Right lobe of liver (tissue), 6 donors: ENCODE data around the gene LYST. TPM values are rescaled to one million over a fixed set of nuclear protein-coding genes. Genes with fewer than 3 reads are reported as not detected.

Experiments used
- ATAC-seq, 4 donors: fragments of 200-7000 bp; cut with Tn5 transposase; one replicate each; pipeline ENCODE4 v1.9.1; 2020; ENCODE audit warnings: mild to moderate bottlenecking in 4 of 4, moderate library complexity in 4 of 4
- DNase-seq, 3 donors: peaks; one replicate each; pipeline ENCODE4 v3.0.0-alpha.2; 2020
- H3K27ac ChIP-seq, 3 donors: fragments of 200-600 bp; one replicate each; pipeline ENCODE4 v1.8.0; 2022
- H3K27me3 ChIP-seq, 2 donors: fragments of 200-600 bp; one replicate each; pipeline ENCODE4 v1.8.0; 2022
- H3K36me3 ChIP-seq, 4 donors: fragments of 200-600 bp; sonication (generic) in 1 of 4; one replicate each; pipeline versions ENCODE4 v1.5.1 to v1.8.0; 2017 to 2022; ENCODE audit warnings: control low read depth in 1 of 4
- H3K4me1 ChIP-seq, 4 donors: fragments of 200-600 bp; sonication (generic) in 1 of 4; one replicate each; pipeline versions ENCODE4 v1.5.1 to v1.8.0; 2017 to 2022; ENCODE audit warnings: control low read depth in 1 of 4
- H3K4me3 ChIP-seq, 3 donors: fragments of 200-600 bp; one replicate each; pipeline ENCODE4 v1.8.0; 2022
- H3K9me3 ChIP-seq, 4 donors: fragments of 200-600 bp; sonication (generic) in 1 of 4; one replicate each; pipeline versions ENCODE4 v1.5.1 to v1.8.0; 2017 to 2022; ENCODE audit warnings: control low read depth in 1 of 4
- CTCF ChIP-seq, 4 donors: fragments of 200-600 bp in 3 of 4; fragments of 450-650 bp in 1 of 4; IDR thresholded peaks; one replicate each; pipeline versions ENCODE4 v1.5.1 to v1.8.0; 2016 to 2022; ENCODE audit warnings: antibody characterized with exemption in 4 of 4, mild to moderate bottlenecking in 2 of 4
- POLR2A ChIP-seq: fragments of 450-650 bp; IDR thresholded peaks from one replicate; pipeline ENCODE4 v1.6.1; 2017; ENCODE audit warnings: antibody characterized with exemption, mild to moderate bottlenecking
- WGBS: methylation state at CpG from one replicate; pipeline ENCODE4 v1.1.6; 2018; ENCODE audit warnings: low coverage, low lambda C conversion rate; ENCODE audit not compliant: insufficient coverage; ENCODE audit errors: missing lambda C conversion rate; 5-methylcytosine and 5-hydroxymethylcytosine counted together
- intact Hi-C, 2 donors: fragments of 100-400 bp; cut with DNase I; formaldehyde crosslinking; loops; one replicate each; pipeline versions ENCODE4 v1.11.2 to v1.14.1; 2022
- total RNA-seq, 6 experiments: library from RNA; depleted of rRNA in 2 of 6; stranded (reverse); fragments of >200 nt in 2 of 6; fragmentation: NEBNext Ultra II Directional in 3 of 6; extraction: Animal tissue kit (Norgen Biotek cat#: 25700) in 3 of 6; gene quantifications; one replicate each; pipeline versions ENCODE4 v1.1.0 to v1.2.4, GENCODE V29; 2016 to 2023
- donor health status: DM: no; HTN: yes; CAD: no.
- donor health status: DM: no; HTN: no; CAD: no.
- donor health status: DM: no; HTN: no; CAD: no.
- donor health status: DM: no; HTN: yes; CAD: no.
- donor health status: DM: no; HTN: yes; CAD: no.

Gene LYST
- total RNA-seq, 6 experiments from 2014 or later = 9.0 to 16.6 (median 12.5) TPM

GRCh38 chr1:235644693-235645305, 221.9 kb downstream of the LYST start:
- H3K4me3 ChIP-seq = no peak overlapping the region
- intact Hi-C loops = no loop called here
- DNase-seq = no peak
- WGBS = 67% methylated on average over 4 of the region's 13 CpGs
- ATAC-seq = no peak
- H3K27ac ChIP-seq = no peak overlapping the region
- H3K9me3 ChIP-seq = no peaks in the 10 kb centered on the region
- H3K4me1 ChIP-seq = peaks cover 0 to 13% (median 6%) of the 10 kb centered on the region in 4 donors
- TF ChIP-seq POLR2A (no peak), CTCF (IDR thresholded peaks at IDR 0.05) (no peak)
- no peaks in the 10 kb centered on the region for H3K36me3 ChIP-seq
- H3K27me3 ChIP-seq = peaks cover 0 to 4% of the 10 kb centered on the region in 2 donors

- H3K9me3 ChIP-seq = no peaks in the 10 kb centered on the region
- H3K27ac ChIP-seq = no peak overlapping the region
- peaks cover 0 to 4% of the 10 kb centered on the region in 2 donors for H3K27me3 ChIP-seq
- TF ChIP-seq CTCF (IDR thresholded peaks at IDR 0.05) (no peak), POLR2A (no peak)
- no peaks in the 10 kb centered on the region for H3K36me3 ChIP-seq
- no peak for DNase-seq
- H3K4me3 ChIP-seq = no peak overlapping the region
- ATAC-seq = no peak
- peaks cover 0 to 9% (median 4%) of the 10 kb centered on the region in 4 donors for H3K4me1 ChIP-seq
- 86% methylated on average over 14 of the region's 23 CpGs for WGBS
- intact Hi-C loops = no loop called here
Observed at GRCh38 chr1:235643837-235644692, 222.6 kb downstream of the LYST start.

- H3K27me3 ChIP-seq = peaks cover 0 to 4% of the 10 kb centered on the region in 2 donors
- H3K36me3 ChIP-seq = no peaks in the 10 kb centered on the region
- no peaks in the 10 kb centered on the region for H3K9me3 ChIP-seq
- H3K4me1 ChIP-seq = no peaks in the 10 kb centered on the region
- intact Hi-C loops = no loop called here
- WGBS = 57% methylated on average over 9 of the region's 11 CpGs
- DNase-seq (no peak), ATAC-seq (peak in 1 of 4 donors; percentile 9)
- TF ChIP-seq POLR2A (no peak), CTCF (IDR thresholded peaks at IDR 0.05) (no peak)
- H3K27ac ChIP-seq = no peak overlapping the region
- no peak overlapping the region for H3K4me3 ChIP-seq
Observed at GRCh38 chr1:235642943-235643371, 223.7 kb downstream of the LYST start.

GRCh38 chr1:235642011-235642942, 224.4 kb downstream of the LYST start:
- Histone ChIP-seq H3K4me1 (no peaks in the 10 kb centered on the region), H3K27ac (no peak overlapping the region), H3K27me3 (peaks cover 0 to 4% of the 10 kb centered on the region in 2 donors), H3K9me3 (no peaks in the 10 kb centered on the region), H3K36me3 (no peaks in the 10 kb centered on the region), H3K4me3 (no peak overlapping the region)
- no peak for DNase-seq
- intact Hi-C loops = no loop called here
- TF ChIP-seq CTCF (IDR thresholded peaks at IDR 0.05) = no peak
- 60% methylated on average over 28 of the region's 47 CpGs for WGBS
- peak in 2 of 4 donors; percentile 19 for ATAC-seq
